ENCODE data around the gene ZBTB20. TPM values are rescaled to one million over a fixed set of nuclear protein-coding genes. Genes with fewer than 3 reads are reported as not detected.

The ZBTB20 gene
- total RNA-seq, 1 donor from 2014 or later: 62.0 TPM

DNA sequence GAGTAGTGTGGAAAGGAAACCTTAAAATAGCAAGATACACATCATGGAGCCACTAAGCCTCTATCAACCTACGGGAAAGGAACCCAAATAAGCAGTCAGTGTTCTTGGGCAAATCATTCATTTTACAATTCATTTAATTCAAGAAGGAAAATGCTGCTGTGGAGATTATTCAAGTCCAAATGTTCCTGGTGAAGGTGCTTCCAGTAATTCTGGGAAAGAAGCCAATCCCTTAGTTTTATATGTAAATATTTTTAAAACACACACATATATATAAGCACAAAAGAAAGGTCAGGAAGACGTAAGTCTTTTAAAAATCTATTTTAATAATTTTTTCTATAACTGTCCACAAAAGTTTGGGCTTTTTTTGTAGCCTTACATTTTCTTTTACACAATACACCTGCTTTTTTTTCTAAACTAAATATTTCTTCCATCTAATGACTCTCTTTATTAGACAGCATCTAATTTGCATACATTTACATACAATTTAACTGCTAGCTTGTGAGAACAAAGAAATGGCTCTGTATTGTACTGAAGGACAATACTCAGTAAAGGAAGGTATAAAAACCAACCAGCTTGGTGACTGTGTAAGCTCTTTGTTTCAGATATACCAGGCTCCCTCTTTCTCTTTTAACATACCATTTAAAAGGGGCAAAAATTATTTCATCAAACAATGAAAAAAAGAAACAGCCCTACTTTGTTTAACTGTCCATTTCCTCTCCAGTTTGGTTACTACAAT lies 269.5 kb downstream of the ZBTB20 start:
- no peak for TF ChIP-seq CTCF (IDR thresholded peaks at IDR 0.05; ENCODE audit: borderline replicate concordance)
- peaks cover 55% of the 10 kb centered on the region for H3K4me1 ChIP-seq
- no peaks in the 10 kb centered on the region for H3K9me3 ChIP-seq (replicated peaks)
- H3K4me3 ChIP-seq: no peak overlapping the region
- H3K36me3 ChIP-seq: no peaks in the 10 kb centered on the region
- no peak overlapping the region for H3K27ac ChIP-seq (replicated peaks)
- intact Hi-C loops (cut with micrococcal nuclease): no loop called here
- no peaks in the 10 kb centered on the region for H3K27me3 ChIP-seq (ENCODE audit: low read depth)
- DNase-seq: no peak

GRCh38 chr3:114874522-114874971 lies 272.5 kb downstream of the ZBTB20 start:
- intact Hi-C loops (cut with micrococcal nuclease): no loop called here
- Histone ChIP-seq H3K27ac (replicated peaks) (peak overlapping the region; percentile 54), H3K9me3 (replicated peaks) (no peaks in the 10 kb centered on the region), H3K27me3 (ENCODE audit: low read depth) (no peaks in the 10 kb centered on the region), H3K4me3 (no peak overlapping the region), H3K36me3 (no peaks in the 10 kb centered on the region), H3K4me1 (peaks cover 58% of the 10 kb centered on the region)
- no peak for TF ChIP-seq CTCF (IDR thresholded peaks at IDR 0.05; ENCODE audit: borderline replicate concordance)
- DNase-seq: no peak

GRCh38 chr3:114873591-114873990 lies 273.5 kb downstream of the ZBTB20 start:
- no peak for DNase-seq
- no peaks in the 10 kb centered on the region for H3K36me3 ChIP-seq
- peak overlapping the region; percentile 54 for H3K27ac ChIP-seq (replicated peaks)
- intact Hi-C loops (cut with micrococcal nuclease): no loop called here
- H3K4me3 ChIP-seq: no peak overlapping the region
- H3K9me3 ChIP-seq (replicated peaks): no peaks in the 10 kb centered on the region
- H3K27me3 ChIP-seq (ENCODE audit: low read depth): no peaks in the 10 kb centered on the region
- TF ChIP-seq CTCF (IDR thresholded peaks at IDR 0.05; ENCODE audit: borderline replicate concordance): no peak
- peaks cover 55% of the 10 kb centered on the region for H3K4me1 ChIP-seq

- peaks cover 59% of the 10 kb centered on the region for H3K4me1 ChIP-seq
- peak overlapping the region; percentile 17 for H3K27ac ChIP-seq (replicated peaks)
- no peak for DNase-seq
- TF ChIP-seq CTCF (IDR thresholded peaks at IDR 0.05; ENCODE audit: borderline replicate concordance): no peak
- no peaks in the 10 kb centered on the region for H3K27me3 ChIP-seq (ENCODE audit: low read depth)
- no peak overlapping the region for H3K4me3 ChIP-seq
- intact Hi-C loops (cut with micrococcal nuclease): no loop called here
- H3K9me3 ChIP-seq (replicated peaks): no peaks in the 10 kb centered on the region
- no peaks in the 10 kb centered on the region for H3K36me3 ChIP-seq
These were observed 274.5 kb downstream of the ZBTB20 start for GRCh38 chr3:114872588-114872987.

GRCh38 chr3:114872050-114872449 lies 275.0 kb downstream of the ZBTB20 start:
- Histone ChIP-seq H3K27me3 (ENCODE audit: low read depth) (no peaks in the 10 kb centered on the region), H3K4me3 (no peak overlapping the region), H3K9me3 (replicated peaks) (no peaks in the 10 kb centered on the region), H3K27ac (replicated peaks) (peak overlapping the region; percentile 17), H3K4me1 (peaks cover 62% of the 10 kb centered on the region), H3K36me3 (no peaks in the 10 kb centered on the region)
- intact Hi-C loops (cut with micrococcal nuclease): no loop called here
- no peak for DNase-seq
- TF ChIP-seq CTCF (IDR thresholded peaks at IDR 0.05; ENCODE audit: borderline replicate concordance): no peak
